ENCODE data around the gene GPC5.

Gene GPC5

DNA sequence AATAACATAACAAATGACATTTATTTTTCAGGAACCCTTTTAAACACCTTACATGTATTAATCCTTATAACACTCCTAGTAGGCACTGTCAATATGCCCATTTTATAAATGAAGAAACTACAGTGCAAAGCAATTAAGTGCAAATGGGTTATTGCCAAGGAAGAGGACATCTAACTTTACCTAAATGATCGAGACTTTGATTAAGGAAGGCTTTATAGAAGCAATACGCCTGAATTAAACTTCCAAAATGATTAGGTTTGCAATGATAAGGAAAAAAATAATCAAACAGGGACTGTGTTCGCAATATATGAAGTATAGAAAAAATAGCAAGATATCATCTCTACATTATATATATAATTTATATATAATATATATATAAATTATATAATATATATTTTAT, 1214.5 kb downstream of the GPC5 start:
- H3K27ac Mint-ChIP-seq: no peak overlapping the region
- intact Hi-C loops (cut with micrococcal nuclease): no loop called here
- no peaks in the 10 kb centered on the region for H3K4me1 Mint-ChIP-seq (ENCODE audit: low read depth)
- H3K36me3 Mint-ChIP-seq (ENCODE audit: low read depth): no peaks in the 10 kb centered on the region
- peaks cover 8% of the 10 kb centered on the region for H3K9me3 Mint-ChIP-seq
- H3K4me3 Mint-ChIP-seq: no peak overlapping the region
- H3K27me3 Mint-ChIP-seq: no peaks in the 10 kb centered on the region

DNA sequence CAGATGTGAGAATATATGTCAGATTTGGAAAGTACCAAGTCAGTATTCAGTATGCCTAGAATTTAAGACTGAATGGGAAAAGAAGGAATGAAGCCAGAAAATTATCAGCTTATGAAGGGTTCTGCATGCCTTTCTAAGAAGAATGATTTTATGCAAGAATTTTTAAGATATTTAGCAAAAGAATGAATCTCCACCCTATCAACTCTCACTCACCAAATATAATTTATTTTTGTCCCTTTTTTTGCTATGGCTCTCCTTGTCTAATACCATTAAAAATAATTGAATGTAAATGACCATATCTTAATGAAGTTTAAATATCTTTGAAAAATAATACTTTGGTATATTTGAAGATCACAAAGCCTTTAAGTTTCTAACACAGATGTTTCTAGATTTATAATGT, 1215.5 kb downstream of the GPC5 start:
- Mint-ChIP-seq H3K9me3 (peaks cover 3% of the 10 kb centered on the region), H3K4me3 (no peak overlapping the region), H3K4me1 (ENCODE audit: low read depth) (no peaks in the 10 kb centered on the region), H3K27ac (no peak overlapping the region), H3K36me3 (ENCODE audit: low read depth) (no peaks in the 10 kb centered on the region), H3K27me3 (no peaks in the 10 kb centered on the region)
- intact Hi-C loops (cut with micrococcal nuclease): no loop called here

- Mint-ChIP-seq H3K36me3 (ENCODE audit: low read depth) (no peaks in the 10 kb centered on the region), H3K4me3 (no peak overlapping the region), H3K27me3 (no peaks in the 10 kb centered on the region), H3K27ac (no peak overlapping the region), H3K4me1 (ENCODE audit: low read depth) (no peaks in the 10 kb centered on the region), H3K9me3 (peaks cover 38% of the 10 kb centered on the region)
- intact Hi-C loops (cut with micrococcal nuclease): no loop called here
Measured at GRCh38 chr13:92621985-92622384, 1223.6 kb downstream of the GPC5 start.

- Mint-ChIP-seq H3K36me3 (ENCODE audit: low read depth) (no peaks in the 10 kb centered on the region), H3K4me3 (no peak overlapping the region), H3K27me3 (no peaks in the 10 kb centered on the region), H3K4me1 (ENCODE audit: low read depth) (no peaks in the 10 kb centered on the region), H3K9me3 (peaks cover 42% of the 10 kb centered on the region), H3K27ac (no peak overlapping the region)
- intact Hi-C loops (cut with micrococcal nuclease): no loop called here
Measured at GRCh38 chr13:92622905-92623304, 1224.5 kb downstream of the GPC5 start.

DNA sequence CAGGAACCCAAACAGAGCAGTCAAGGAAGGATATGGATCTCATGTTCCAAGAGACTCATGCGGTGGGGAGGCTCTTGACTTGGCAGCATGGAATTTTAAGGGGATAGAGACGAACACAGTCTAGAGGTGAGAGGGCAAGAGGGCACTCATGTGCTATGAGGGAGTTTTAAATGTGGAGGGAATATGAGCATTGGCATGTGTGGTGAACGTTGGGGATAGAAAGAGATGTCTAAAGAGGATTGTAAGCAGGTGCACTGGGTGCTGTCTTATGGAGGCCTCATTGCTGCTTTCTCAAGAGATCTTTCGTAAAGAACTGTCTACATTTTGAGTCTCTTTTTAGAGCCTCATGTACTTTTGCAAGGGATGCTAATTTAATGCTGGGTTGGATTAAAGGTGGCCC, 1227.9 kb downstream of the GPC5 start:
- intact Hi-C loops (cut with micrococcal nuclease): no loop called here
- H3K36me3 Mint-ChIP-seq (ENCODE audit: low read depth): no peaks in the 10 kb centered on the region
- peaks cover 48% of the 10 kb centered on the region for H3K9me3 Mint-ChIP-seq
- H3K27me3 Mint-ChIP-seq: no peaks in the 10 kb centered on the region
- no peak overlapping the region for H3K4me3 Mint-ChIP-seq
- no peaks in the 10 kb centered on the region for H3K4me1 Mint-ChIP-seq (ENCODE audit: low read depth)
- H3K27ac Mint-ChIP-seq: no peak overlapping the region

DNA sequence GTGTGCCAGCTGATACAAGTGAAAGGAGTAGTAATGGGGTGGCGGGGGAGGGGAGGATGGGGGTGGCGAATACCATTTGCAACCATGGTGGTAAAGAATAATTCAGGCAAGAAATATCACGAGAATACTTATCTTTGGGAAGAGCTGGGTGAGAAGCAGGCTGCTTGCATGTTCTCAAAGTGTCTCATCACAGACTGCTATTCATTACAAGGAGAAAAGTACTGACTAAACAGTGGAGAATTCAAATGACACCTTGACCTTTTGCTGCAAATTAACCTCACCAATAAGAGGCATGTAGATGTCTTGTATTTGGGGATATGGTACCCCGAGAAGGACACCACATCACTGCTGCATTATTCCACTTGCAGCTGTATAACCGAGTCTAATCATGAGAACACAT, 1242.5 kb downstream of the GPC5 start:
- Mint-ChIP-seq H3K4me1 (ENCODE audit: low read depth) (no peaks in the 10 kb centered on the region), H3K36me3 (ENCODE audit: low read depth) (no peaks in the 10 kb centered on the region), H3K4me3 (no peak overlapping the region), H3K27me3 (no peaks in the 10 kb centered on the region), H3K27ac (no peak overlapping the region), H3K9me3 (peaks cover 42% of the 10 kb centered on the region)
- intact Hi-C loops (cut with micrococcal nuclease): no loop called here

- Mint-ChIP-seq H3K4me3 (no peak overlapping the region), H3K4me1 (ENCODE audit: low read depth) (no peaks in the 10 kb centered on the region), H3K36me3 (ENCODE audit: low read depth) (no peaks in the 10 kb centered on the region), H3K27me3 (no peaks in the 10 kb centered on the region), H3K9me3 (no peaks in the 10 kb centered on the region), H3K27ac (no peak overlapping the region)
- intact Hi-C loops (cut with micrococcal nuclease): no loop called here
Measured at GRCh38 chr13:92649140-92649813, 1250.9 kb downstream of the GPC5 start.

GRCh38 chr13:92656103-92656502, 1257.7 kb downstream of the GPC5 start:
- Mint-ChIP-seq H3K4me1 (ENCODE audit: low read depth) (no peaks in the 10 kb centered on the region), H3K27me3 (no peaks in the 10 kb centered on the region), H3K4me3 (no peak overlapping the region), H3K9me3 (peaks cover 28% of the 10 kb centered on the region), H3K36me3 (ENCODE audit: low read depth) (no peaks in the 10 kb centered on the region), H3K27ac (no peak overlapping the region)
- intact Hi-C loops (cut with micrococcal nuclease): no loop called here

DNA sequence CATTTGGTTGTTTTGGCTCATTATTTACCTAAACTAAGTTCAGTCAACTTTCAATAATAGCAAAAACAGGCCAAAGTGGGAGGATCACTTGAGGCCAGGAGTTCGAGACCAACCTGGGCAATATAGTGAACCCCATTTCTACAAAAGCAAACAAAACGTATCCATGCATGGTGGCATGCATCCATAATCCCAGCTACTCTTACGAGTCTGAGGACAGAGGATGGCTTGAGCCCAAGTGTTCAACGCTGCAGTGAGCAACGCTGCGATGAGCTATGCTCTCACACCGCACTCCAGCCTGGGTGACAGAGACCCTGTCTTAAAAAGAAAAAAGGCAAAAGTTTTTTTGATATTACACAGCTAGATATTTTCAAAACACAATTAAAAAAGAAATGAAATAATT, 1258.2 kb downstream of the GPC5 start:
- no peak overlapping the region for H3K4me3 Mint-ChIP-seq
- no peaks in the 10 kb centered on the region for H3K4me1 Mint-ChIP-seq (ENCODE audit: low read depth)
- H3K9me3 Mint-ChIP-seq: peaks cover 31% of the 10 kb centered on the region
- no peak overlapping the region for H3K27ac Mint-ChIP-seq
- no peaks in the 10 kb centered on the region for H3K27me3 Mint-ChIP-seq
- intact Hi-C loops (cut with micrococcal nuclease): no loop called here
- H3K36me3 Mint-ChIP-seq (ENCODE audit: low read depth): no peaks in the 10 kb centered on the region

- Mint-ChIP-seq H3K36me3 (ENCODE audit: low read depth) (no peaks in the 10 kb centered on the region), H3K9me3 (peaks cover 40% of the 10 kb centered on the region), H3K4me1 (ENCODE audit: low read depth) (no peaks in the 10 kb centered on the region), H3K27ac (no peak overlapping the region), H3K27me3 (no peaks in the 10 kb centered on the region), H3K4me3 (no peak overlapping the region)
- intact Hi-C loops (cut with micrococcal nuclease): no loop called here
Measured at GRCh38 chr13:92657565-92657964, 1259.1 kb downstream of the GPC5 start.

GRCh38 chr13:92658293-92658692, 1259.9 kb downstream of the GPC5 start:
- H3K4me1 Mint-ChIP-seq (ENCODE audit: low read depth): no peaks in the 10 kb centered on the region
- intact Hi-C loops (cut with micrococcal nuclease): no loop called here
- H3K27me3 Mint-ChIP-seq: no peaks in the 10 kb centered on the region
- no peak overlapping the region for H3K4me3 Mint-ChIP-seq
- H3K27ac Mint-ChIP-seq: no peak overlapping the region
- no peaks in the 10 kb centered on the region for H3K36me3 Mint-ChIP-seq (ENCODE audit: low read depth)
- H3K9me3 Mint-ChIP-seq: peaks cover 46% of the 10 kb centered on the region

DNA sequence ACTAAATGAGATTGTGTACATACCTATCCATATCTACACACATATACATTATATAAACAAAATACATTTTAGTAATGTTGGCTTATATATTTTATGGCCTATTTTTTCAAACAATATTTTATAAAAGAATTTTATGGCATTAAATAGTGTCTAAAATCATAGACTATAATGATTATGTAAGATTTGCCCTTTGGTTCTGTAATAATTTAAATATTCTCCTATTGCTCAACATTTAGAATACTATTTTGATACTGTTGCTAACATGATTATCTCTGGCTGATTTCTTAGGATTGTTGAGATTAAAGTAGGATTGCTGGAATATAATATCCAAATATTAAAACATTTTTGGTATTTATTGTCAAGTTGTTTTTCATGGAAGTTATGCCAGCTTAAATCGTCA, 1263.0 kb downstream of the GPC5 start:
- Mint-ChIP-seq H3K4me1 (ENCODE audit: low read depth) (no peaks in the 10 kb centered on the region), H3K27me3 (no peaks in the 10 kb centered on the region), H3K4me3 (no peak overlapping the region), H3K36me3 (ENCODE audit: low read depth) (no peaks in the 10 kb centered on the region), H3K27ac (no peak overlapping the region), H3K9me3 (peaks cover 29% of the 10 kb centered on the region)
- intact Hi-C loops (cut with micrococcal nuclease): no loop called here

GRCh38 chr13:92668157-92668556, 1269.7 kb downstream of the GPC5 start:
- H3K4me1 Mint-ChIP-seq (ENCODE audit: low read depth): no peaks in the 10 kb centered on the region
- no peak overlapping the region for H3K27ac Mint-ChIP-seq
- H3K4me3 Mint-ChIP-seq: no peak overlapping the region
- H3K36me3 Mint-ChIP-seq (ENCODE audit: low read depth): no peaks in the 10 kb centered on the region
- peaks cover 47% of the 10 kb centered on the region for H3K9me3 Mint-ChIP-seq
- intact Hi-C loops (cut with micrococcal nuclease): no loop called here
- H3K27me3 Mint-ChIP-seq: no peaks in the 10 kb centered on the region

- no peak overlapping the region for H3K27ac Mint-ChIP-seq
- H3K9me3 Mint-ChIP-seq: peaks cover 47% of the 10 kb centered on the region
- no peaks in the 10 kb centered on the region for H3K36me3 Mint-ChIP-seq (ENCODE audit: low read depth)
- H3K27me3 Mint-ChIP-seq: no peaks in the 10 kb centered on the region
- H3K4me3 Mint-ChIP-seq: no peak overlapping the region
- intact Hi-C loops (cut with micrococcal nuclease): no loop called here
- H3K4me1 Mint-ChIP-seq (ENCODE audit: low read depth): no peaks in the 10 kb centered on the region
Measured at GRCh38 chr13:92670096-92670495, 1271.7 kb downstream of the GPC5 start.

DNA sequence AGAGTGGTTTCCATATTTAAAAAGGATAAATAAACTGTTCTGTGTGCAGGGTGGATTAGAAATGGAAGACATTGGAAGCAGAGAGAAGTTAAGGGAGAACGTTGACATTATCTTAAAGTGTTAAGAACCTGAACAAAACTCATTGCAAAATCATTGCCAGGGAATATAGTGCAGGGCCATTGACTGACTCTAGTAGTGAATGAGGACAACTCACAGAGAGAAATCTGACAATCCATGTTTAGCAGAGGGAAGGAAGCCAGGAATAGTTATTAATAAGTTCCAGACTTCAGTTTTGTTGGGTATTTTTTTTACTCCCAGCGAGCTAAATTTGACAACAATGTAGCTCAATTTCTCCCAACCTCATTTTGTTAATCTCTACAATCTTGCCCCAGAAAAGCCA, 1273.4 kb downstream of the GPC5 start:
- peaks cover 46% of the 10 kb centered on the region for H3K9me3 Mint-ChIP-seq
- intact Hi-C loops (cut with micrococcal nuclease): no loop called here

More for the DNA sequence above, 1273.4 kb downstream of the GPC5 start:
- no peaks in the 10 kb centered on the region for H3K4me1 Mint-ChIP-seq (ENCODE audit: low read depth)
- H3K36me3 Mint-ChIP-seq (ENCODE audit: low read depth): no peaks in the 10 kb centered on the region
- H3K27ac Mint-ChIP-seq: no peak overlapping the region
- no peak overlapping the region for H3K4me3 Mint-ChIP-seq
- no peaks in the 10 kb centered on the region for H3K27me3 Mint-ChIP-seq
